Kidney (tissue), 14 donors: ENCODE data around the gene CLIP4. TPM values are rescaled to one million over a fixed set of nuclear protein-coding genes. Genes with fewer than 3 reads are reported as not detected.

Experiments
- DNase-seq, 5 donors: peaks; one replicate each; pipeline ENCODE4 v3.0.0-alpha.2; 2013 to 2020
- FAIRE-seq: peaks from 2 replicates; lab custom pipeline; 2012; peaks lifted over from hg19 to GRCh38; lab: Jason Lieb, UNC
- H3K27ac ChIP-seq, 2 donors: one replicate each; pipeline ENCODE4 v1.7.0; 2013; ENCODE audit warnings: low read depth in 2 of 2, low read length in 2 of 2, inconsistent platforms in 1 of 2
- H3K27me3 ChIP-seq: one replicate; pipeline ENCODE4 v1.7.1; 2013; ENCODE audit warnings: low read length, inconsistent platforms; ENCODE audit not compliant: control insufficient read depth, insufficient read depth
- H3K36me3 ChIP-seq, 3 donors: one replicate each; pipeline versions ENCODE4 v1.7.0 to v1.7.1; 2013; ENCODE audit warnings: low read length in 3 of 3, control low read depth in 1 of 3, inconsistent platforms in 1 of 3; ENCODE audit not compliant: insufficient read depth in 3 of 3, control insufficient read depth in 2 of 3
- H3K4me1 ChIP-seq, 3 donors: one replicate each; pipeline versions ENCODE4 v1.7.0 to v1.7.1; 2013; ENCODE audit warnings: low read length in 3 of 3, inconsistent platforms in 1 of 3, low read depth in 1 of 3; ENCODE audit not compliant: control insufficient read depth in 2 of 3, insufficient read depth in 2 of 3
- H3K4me3 ChIP-seq, 3 donors: one replicate each; pipeline versions ENCODE4 v1.7.0 to v1.8.1; 2013; ENCODE audit warnings: low read length in 3 of 3, control low read depth in 1 of 3, inconsistent platforms in 1 of 3
- H3K9ac ChIP-seq, 3 donors: one replicate each; pipeline versions ENCODE4 v1.7.0 to v1.7.1; 2013; ENCODE audit warnings: low read length in 3 of 3, control low read depth in 1 of 3, inconsistent platforms in 1 of 3
- H3K9me3 ChIP-seq, 3 donors: one replicate each; pipeline versions ENCODE4 v1.7.0 to v1.7.1; 2013; ENCODE audit warnings: low read length in 3 of 3, control low read depth in 1 of 3, inconsistent platforms in 1 of 3; ENCODE audit not compliant: control insufficient read depth in 2 of 3, insufficient read depth in 1 of 3
- intact Hi-C: fragments of 100-400 bp; cut with DNase I; formaldehyde crosslinking; loops from one replicate; pipeline ENCODE4 v1.11.1; 2022
- polyA plus RNA-seq: library from polyadenylated mRNA; stranded (reverse); fragments of 350-450 nt; fragmentation: Illumina TruSeq; extraction: RNeasy Lipid Tissue Mini Kit (QIAGEN cat#74804); gene quantifications from one replicate; pipeline ENCODE4 v1.2.3, GENCODE V29; 2014; ENCODE audit warnings: low read depth, low replicate concordance; ENCODE audit not compliant: insufficient read depth
- total RNA-seq: library from RNA; stranded (reverse); fragmentation: NEBNext Ultra II Directional; extraction: Animal tissue kit (Norgen Biotek cat#: 25700); gene quantifications from one replicate; pipeline ENCODE4 v1.2.1, GENCODE V29; 2021
- TF ChIP-seq, protein P1 (sequence below): IDR thresholded peaks from 3 replicates; pipeline ENCODE4 v1.5.1; 2012; ENCODE audit warnings: mild to moderate bottlenecking, moderate library complexity, borderline replicate concordance; ENCODE audit not compliant: insufficient read depth; ENCODE audit errors: extremely low read depth
- donor health status: control.
- donor health status: control.
- donor health status: control.
- donor health status: control.
- donor health status: control.
- donor health status: DM: yes; HTN: yes; CAD: no.
- donor health status: Normal renal cell carcinoma (clear cell type).

Gene CLIP4
- total and polyA plus RNA-seq, 2 donors from 2014 or later: 7.8 to 18.1 TPM

DNA sequence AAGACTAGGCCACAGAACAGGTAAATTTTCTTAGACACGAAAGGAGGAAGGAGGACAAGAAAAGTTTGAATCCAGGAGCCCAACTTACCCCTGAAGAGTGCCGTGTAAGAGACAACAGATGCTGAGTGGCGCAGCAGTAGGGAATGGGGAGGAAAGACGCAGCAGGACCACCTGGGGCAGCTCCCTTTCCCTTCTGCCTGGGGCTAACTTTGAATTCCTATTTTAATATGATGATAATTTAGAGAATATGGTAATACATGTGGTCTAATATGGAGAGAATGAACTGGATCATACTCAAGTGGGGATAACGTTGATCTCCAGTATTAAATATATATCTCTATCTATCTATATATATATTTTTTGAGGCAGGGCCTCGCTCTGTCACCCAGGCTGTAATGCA, 69.3 kb downstream of the CLIP4 start:
- TF ChIP-seq, protein P1, sequence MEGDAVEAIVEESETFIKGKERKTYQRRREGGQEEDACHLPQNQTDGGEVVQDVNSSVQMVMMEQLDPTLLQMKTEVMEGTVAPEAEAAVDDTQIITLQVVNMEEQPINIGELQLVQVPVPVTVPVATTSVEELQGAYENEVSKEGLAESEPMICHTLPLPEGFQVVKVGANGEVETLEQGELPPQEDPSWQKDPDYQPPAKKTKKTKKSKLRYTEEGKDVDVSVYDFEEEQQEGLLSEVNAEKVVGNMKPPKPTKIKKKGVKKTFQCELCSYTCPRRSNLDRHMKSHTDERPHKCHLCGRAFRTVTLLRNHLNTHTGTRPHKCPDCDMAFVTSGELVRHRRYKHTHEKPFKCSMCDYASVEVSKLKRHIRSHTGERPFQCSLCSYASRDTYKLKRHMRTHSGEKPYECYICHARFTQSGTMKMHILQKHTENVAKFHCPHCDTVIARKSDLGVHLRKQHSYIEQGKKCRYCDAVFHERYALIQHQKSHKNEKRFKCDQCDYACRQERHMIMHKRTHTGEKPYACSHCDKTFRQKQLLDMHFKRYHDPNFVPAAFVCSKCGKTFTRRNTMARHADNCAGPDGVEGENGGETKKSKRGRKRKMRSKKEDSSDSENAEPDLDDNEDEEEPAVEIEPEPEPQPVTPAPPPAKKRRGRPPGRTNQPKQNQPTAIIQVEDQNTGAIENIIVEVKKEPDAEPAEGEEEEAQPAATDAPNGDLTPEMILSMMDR: no peak
- no peak overlapping the region for H3K4me3 ChIP-seq
- DNase-seq: no peak
- no peak for FAIRE-seq
- peaks cover 0 to 9% (median 0%) of the 10 kb centered on the region in 3 donors for H3K36me3 ChIP-seq
- H3K9me3 ChIP-seq: no peaks in the 10 kb centered on the region
- H3K27ac ChIP-seq: no peak overlapping the region
- no peaks in the 10 kb centered on the region for H3K27me3 ChIP-seq
- no peak overlapping the region for H3K9ac ChIP-seq
- no peaks in the 10 kb centered on the region for H3K4me1 ChIP-seq
- intact Hi-C loops: no loop called here

DNA sequence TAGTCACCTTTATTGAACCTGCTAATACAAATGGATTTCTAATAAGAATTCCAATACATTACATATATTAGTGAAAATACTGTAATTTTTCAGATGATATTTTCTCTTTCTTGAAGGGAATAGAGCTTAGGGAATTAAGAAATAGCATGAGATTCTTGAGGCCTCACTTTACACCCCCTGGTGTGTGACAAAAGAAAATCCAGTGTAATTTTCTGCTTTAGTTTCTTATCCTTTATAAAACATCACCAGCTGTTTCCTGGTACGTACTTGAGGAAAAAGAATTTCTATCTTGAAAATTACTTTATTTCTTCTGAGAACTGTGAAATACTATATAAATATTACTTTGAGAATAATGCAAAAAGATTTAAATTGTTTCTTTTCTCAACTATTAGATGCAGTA, 71.6 kb downstream of the CLIP4 start:
- TF ChIP-seq, protein P1: no peak
- H3K4me3 ChIP-seq: no peak overlapping the region
- no peak overlapping the region for H3K27ac ChIP-seq
- H3K27me3 ChIP-seq: no peaks in the 10 kb centered on the region
- peaks cover 0 to 3% (median 0%) of the 10 kb centered on the region in 3 donors for H3K36me3 ChIP-seq
- DNase-seq: no peak
- no peak for FAIRE-seq
- no peaks in the 10 kb centered on the region for H3K4me1 ChIP-seq
- H3K9ac ChIP-seq: no peak overlapping the region
- intact Hi-C loops: no loop called here
- H3K9me3 ChIP-seq: no peaks in the 10 kb centered on the region

DNA sequence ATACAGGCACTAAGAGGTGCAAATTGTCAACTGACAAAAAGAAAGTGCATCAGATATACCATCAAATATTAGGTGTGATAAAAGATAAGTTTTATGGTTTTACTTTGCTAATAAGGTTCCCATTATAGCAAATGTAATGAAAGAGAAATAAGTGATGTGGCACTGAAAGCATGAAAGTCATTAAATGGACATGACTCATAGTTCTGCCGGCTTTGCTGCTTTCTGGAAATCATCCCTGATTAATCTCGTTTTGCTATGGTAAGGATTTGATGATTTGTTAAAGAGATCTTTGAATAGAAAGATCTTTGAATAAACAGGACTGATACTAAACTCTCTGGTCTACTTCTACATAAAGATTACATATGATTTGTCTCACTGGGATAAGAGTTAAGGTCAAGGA, 72.7 kb downstream of the CLIP4 start:
- TF ChIP-seq, protein P1: no peak
- intact Hi-C loops: no loop called here
- Histone ChIP-seq H3K9ac (no peak overlapping the region), H3K9me3 (no peaks in the 10 kb centered on the region), H3K4me3 (no peak overlapping the region), H3K27me3 (no peaks in the 10 kb centered on the region), H3K36me3 (no peaks in the 10 kb centered on the region), H3K4me1 (no peaks in the 10 kb centered on the region), H3K27ac (no peak overlapping the region)
- FAIRE-seq (no peak), DNase-seq (no peak)

DNA sequence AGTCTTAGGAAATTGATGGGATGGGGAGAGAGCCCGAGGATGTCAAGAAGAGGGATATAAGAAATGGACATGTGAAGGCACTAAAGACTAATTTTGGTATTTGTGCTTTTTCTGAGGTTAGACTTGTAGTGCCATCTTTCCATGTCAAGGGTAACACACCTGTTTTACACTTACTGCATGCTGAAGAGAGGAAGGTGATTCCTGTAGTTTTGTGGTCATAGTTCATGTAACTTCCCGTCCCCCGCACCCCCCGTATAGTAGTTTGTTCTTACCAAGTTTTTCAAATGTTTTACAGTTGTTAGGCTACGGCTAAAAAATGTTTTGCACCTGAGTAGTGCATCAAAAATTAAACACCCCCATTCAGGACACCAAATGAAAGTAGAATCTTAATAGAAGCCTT, 73.8 kb downstream of the CLIP4 start:
- no peaks in the 10 kb centered on the region for H3K36me3 ChIP-seq
- TF ChIP-seq, protein P1: no peak
- no peak for DNase-seq
- H3K4me3 ChIP-seq: no peak overlapping the region
- H3K27me3 ChIP-seq: no peaks in the 10 kb centered on the region
- FAIRE-seq: no peak
- H3K9ac ChIP-seq: no peak overlapping the region
- no peaks in the 10 kb centered on the region for H3K9me3 ChIP-seq
- H3K4me1 ChIP-seq: no peaks in the 10 kb centered on the region
- intact Hi-C loops: no loop called here
- no peak overlapping the region for H3K27ac ChIP-seq
